Activated CD4-positive, CD25-positive, alpha-beta regulatory T cell treated with anti-CD3 and anti-CD28 coated beads, Interleukin-2, amount 50 U/mL, for 16 hours (primary cell): Measurements from ENCODE around the gene PPP1R37.

Source experiments
- DNase-seq: peaks from one replicate; pipeline ENCODE4 v3.0.0-alpha.2; 2020; ENCODE audit warnings: low read depth, low spot score

The PPP1R37 gene

GRCh38 chr19:45169602-45170001, 76.6 kb downstream of the PPP1R37 start:
- no peak for DNase-seq

GRCh38 chr19:45170146-45171106, 77.4 kb downstream of the PPP1R37 start:
- DNase-seq: no peak

GRCh38 chr19:45171211-45171623, 78.2 kb downstream of the PPP1R37 start:
- no peak for DNase-seq

DNA sequence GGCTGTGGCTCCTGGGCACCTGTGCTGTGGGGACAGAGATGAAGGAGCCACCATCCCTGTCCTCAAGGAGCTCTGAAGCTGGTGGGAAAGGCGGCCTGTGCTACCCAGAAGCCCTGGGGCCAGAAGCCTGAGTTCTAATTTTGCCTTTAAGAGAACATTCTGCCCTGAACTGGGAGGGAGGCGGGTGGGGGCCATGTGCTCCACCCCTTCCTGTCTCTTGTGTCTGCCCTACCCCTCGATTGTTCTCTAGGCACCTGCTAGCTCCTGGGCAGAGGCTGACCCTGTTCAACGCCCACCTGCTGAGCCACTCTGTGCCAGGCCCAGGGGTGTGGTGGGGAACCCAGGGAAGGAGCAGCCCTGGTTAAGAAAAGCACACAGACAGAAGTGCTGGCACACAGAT, 79.2 kb downstream of the PPP1R37 start:
- DNase-seq: no peak

GRCh38 chr19:45172611-45173208, 79.7 kb downstream of the PPP1R37 start:
- DNase-seq: no peak

GRCh38 chr19:45173816-45174215, 80.8 kb downstream of the PPP1R37 start:
- DNase-seq: no peak

- no peak for DNase-seq
Measured at GRCh38 chr19:45175515-45176345, 82.8 kb downstream of the PPP1R37 start.

GRCh38 chr19:45177817-45178261, 84.9 kb downstream of the PPP1R37 start, which contains the start of gene TRAPPC6A:
Gene TRAPPC6A (minus strand): TSS chr19:45178237. CDS start chr19:45178218, 19 bp downstream.
- no peak for DNase-seq

GRCh38 chr19:45178262-45179071, 85.5 kb downstream of the PPP1R37 start, which contains the start of gene BLOC1S3:
Gene BLOC1S3 (plus strand): TSS chr19:45178784. CDS start chr19:45179297, 513 bp downstream.
- DNase-seq: peak; percentile 99

DNA sequence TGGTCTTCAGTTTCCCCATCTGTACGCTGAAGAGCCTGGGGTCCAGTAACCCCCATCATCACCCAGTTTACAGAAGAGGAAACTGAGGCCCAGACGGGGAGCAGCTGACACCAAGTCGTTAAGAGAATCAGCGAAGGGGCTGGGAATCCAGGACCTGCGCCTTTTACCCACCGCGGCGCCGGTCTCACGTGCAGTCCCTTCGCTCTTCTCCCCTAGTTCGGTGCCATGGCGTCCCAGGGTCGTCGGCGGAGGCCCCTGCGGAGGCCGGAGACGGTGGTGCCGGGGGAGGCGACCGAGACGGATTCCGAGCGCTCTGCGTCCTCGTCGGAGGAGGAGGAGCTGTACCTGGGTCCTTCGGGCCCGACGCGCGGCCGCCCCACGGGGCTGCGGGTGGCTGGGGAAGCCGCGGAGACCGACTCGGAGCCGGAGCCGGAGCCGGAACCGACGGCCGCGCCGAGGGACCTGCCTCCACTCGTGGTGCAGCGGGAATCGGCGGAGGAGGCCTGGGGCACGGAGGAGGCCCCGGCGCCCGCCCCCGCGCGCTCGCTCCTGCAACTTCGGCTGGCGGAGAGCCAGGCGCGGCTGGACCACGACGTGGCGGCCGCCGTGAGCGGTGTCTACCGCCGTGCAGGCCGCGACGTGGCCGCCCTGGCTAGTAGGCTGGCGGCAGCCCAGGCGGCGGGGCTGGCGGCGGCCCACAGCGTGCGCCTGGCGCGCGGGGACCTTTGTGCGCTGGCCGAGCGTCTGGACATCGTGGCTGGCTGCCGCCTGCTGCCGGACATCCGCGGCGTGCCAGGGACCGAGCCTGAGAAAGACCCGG, 86.3 kb downstream of the PPP1R37 start:
- no peak for DNase-seq

DNA sequence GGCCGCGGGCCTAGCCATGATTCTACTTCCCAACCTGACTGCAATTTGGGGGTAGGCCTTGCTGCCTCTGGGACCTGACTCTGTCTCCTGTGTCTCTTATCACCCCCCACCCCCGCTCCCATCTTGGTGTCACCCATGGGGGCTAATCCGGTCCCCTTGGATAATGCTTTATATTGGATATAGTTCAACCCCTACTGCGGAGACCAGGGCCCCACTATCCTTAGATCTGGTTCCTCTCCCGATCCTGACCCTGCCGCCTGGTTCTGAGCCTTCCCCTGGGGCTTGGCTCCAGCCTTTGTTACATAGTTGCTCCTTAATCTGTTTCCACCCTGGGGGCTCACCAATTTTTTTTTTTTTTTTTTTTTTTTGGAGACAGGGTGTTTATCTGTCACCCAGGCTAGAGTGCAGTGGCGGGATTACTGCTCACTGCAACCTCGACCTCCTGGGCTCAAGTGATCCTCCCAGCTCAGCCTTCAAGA, 87.0 kb downstream of the PPP1R37 start:
- DNase-seq: no peak

GRCh38 chr19:45180936-45181335, 88.0 kb downstream of the PPP1R37 start:
- DNase-seq: no peak

DNA sequence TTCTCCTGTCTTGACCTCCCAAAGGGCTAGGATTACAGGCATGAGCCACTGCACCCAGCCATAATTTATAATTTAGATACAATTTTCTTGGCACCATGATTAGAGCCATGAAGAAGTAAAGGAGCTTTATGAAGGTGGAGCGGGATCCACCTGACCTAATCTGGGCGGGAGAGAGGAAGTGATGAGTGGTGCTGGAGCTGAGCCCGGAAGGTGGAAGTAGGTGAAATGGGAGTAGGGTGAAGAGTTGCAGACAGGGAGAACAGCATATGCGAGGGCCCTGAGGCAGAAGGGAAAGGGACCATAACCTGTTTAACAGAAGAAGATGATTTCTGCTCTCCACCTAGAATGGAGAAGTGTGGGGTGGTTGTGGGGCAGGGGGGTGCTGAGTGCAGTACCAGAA, 89.8 kb downstream of the PPP1R37 start:
- DNase-seq: no peak

- DNase-seq: no peak
Measured at GRCh38 chr19:45184115-45184514, 91.1 kb downstream of the PPP1R37 start.

DNA sequence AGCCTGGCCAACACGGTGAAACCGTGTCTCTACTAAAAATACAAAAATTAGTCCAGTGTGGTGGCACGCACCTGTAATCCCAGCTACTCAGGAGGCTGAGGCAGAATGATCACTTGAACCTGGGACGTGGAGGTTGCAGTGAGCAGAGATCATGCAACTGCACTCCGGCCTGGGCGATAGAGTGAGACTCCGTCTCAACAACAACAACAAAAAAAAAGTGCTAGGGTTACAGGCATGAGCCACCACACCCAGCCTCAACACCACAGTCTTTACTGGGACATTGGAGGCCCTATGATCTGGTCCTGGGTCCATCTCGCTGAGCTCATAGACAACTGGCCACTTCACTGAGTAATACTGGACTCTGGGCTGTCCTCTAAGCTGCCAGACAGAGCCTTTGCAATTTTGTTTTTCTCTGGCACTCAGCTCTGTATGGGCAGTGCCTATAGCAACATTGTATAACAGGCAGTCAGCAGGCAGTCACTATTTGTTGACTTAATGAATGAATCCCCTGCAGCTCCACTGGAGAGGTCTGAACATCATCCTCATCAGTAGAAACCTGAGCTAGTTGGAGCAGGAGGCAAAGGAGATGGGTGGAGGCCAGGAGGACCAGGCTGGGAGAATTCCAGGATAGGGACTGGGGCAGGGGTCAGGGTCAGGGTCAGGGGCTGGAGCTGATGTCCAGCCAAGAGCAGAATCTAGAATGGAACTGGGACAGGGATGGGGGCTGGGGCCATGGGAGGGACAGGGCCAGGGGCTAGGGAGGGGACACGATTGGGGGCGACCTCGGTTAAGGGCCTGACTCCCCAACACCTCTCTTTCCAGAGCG, 93.7 kb downstream of the PPP1R37 start:
- DNase-seq: no peak

DNA sequence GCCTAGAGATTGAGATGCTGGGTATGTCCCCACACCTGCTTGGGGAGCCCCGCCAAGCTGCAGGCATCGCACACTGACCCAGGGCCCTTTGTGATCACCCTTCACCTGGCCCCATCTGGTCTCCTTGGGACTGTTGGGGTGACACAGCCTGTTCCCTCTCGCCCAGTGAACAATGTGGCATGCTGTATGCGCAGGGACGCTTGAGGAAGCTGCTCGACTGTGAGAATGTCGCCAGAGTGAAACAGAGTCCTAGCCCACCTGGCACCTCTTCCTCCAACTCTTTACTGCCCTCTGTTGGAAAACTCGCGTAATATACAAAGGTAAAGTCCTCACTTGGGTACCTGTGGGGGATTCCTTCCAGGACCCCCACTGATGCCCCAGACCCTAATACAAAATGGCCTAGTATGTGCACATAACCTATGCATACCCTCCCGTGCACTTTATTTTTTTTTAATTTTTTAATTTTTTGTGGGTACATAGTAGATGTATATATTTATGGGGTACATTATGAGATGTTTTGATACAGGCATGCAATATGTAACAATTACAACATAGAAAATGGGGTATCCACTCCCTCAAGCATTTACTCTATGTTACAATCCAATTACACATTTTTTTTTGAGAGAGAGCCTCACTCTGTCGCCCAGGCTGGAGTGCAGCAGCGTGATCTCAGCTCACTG, 94.6 kb downstream of the PPP1R37 start:
- no peak for DNase-seq

GRCh38 chr19:45189971-45190370, 97.0 kb downstream of the PPP1R37 start:
- no peak for DNase-seq

DNA sequence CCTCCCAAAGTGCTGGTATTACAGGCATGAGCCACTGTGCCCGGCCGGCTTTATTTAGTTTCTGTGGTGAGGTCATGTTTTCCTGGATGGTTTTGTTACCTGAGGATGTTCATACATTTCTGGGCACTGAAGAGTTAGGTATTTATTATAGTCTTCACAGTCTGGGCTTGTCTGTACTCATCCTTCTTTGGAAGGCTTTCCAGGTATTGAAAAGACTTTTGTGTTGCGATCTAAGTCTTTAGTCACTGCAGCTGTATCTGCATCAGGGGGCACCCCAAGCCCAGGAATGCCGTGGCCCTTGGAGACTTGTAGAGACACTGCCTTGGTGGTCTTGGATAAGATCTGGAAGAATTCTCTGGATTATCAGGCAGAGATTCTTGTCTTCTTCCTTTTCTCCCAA, 98.4 kb downstream of the PPP1R37 start:
- DNase-seq: no peak
